H1 (cell line): ENCODE data around the gene RBM20.

Experiments
- POLR2A ChIP-seq, 2 experiments: IDR thresholded peaks; 1 replicate in 1 of 2; 2 replicates in 1 of 2; pipeline ENCODE4 v1.6.1; 2011; ENCODE audit warnings: low read depth in 2 of 2, low read length in 2 of 2, mild to moderate bottlenecking in 2 of 2; ENCODE audit errors: control extremely low read depth in 1 of 2
- RAD21 ChIP-seq, 2 experiments: IDR thresholded peaks in 1 of 2; conservative IDR thresholded peaks in 1 of 2; 2 replicates each; pipeline ENCODE4 v1.6.1; 2011; ENCODE audit warnings: low read depth in 2 of 2, low read length in 2 of 2, improper control_type of control experiment in 1 of 2, inconsistent platforms in 1 of 2, mild to moderate bottlenecking in 1 of 2, moderate library complexity in 1 of 2
- RXRA ChIP-seq: IDR thresholded peaks from 2 replicates; pipeline ENCODE4 v1.6.1; 2011; ENCODE audit warnings: low read depth, mild to moderate bottlenecking, low read length, moderate library complexity; ENCODE audit not compliant: insufficient read depth
- TCF12 ChIP-seq: IDR thresholded peaks from 2 replicates; pipeline ENCODE4 v1.6.1; 2011; ENCODE audit warnings: low read depth, mild to moderate bottlenecking, low read length
- TF ChIP-seq, protein P1 (sequence below), 3 experiments: IDR thresholded peaks; 1 replicate in 2 of 3; 2 replicates in 1 of 3; pipeline versions ENCODE4 v1.5.1 to v1.6.1; 2011; ENCODE audit warnings: low read length in 3 of 3, mild to moderate bottlenecking in 3 of 3, inconsistent platforms in 2 of 3, low read depth in 1 of 3, moderate library complexity in 1 of 3; ENCODE audit not compliant: insufficient read depth in 1 of 3; ENCODE audit errors: control extremely low read depth in 1 of 3

DNA sequence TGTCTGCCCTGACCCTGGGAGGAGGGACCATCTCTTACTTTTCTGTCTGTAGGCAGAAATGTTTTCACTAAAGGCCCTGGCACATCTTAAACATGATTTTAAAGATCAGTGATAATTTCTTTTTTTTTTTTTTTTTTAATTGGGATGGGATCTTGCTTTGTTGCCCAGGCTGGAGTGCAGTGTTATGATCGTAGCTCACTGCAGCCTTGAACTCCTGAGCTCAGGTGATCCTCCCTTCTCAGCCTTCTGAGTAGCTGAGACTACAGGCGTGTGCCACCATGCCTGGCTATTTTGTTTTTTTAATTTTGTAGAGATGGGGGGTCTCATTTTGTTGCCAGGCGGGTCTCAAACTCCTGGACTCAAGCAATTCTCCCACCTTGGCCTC, 65.3 kb downstream of the RBM20 start:
- TF ChIP-seq POLR2A (IDR thresholded peaks at IDR 0.05; ENCODE audit: control extremely low read depth in 1 of 2, low read depth in 2 of 2, low read length in 2 of 2) (no peak), RAD21 (IDR thresholded peaks at IDR 0.05 in 1 of 2, conservative IDR thresholded peaks at IDR 0.05 in 1 of 2; ENCODE audit: low read depth in 2 of 2, low read length in 2 of 2) (no peak), TCF12 (no peak), RXRA (no peak)
- TF ChIP-seq, protein P1, sequence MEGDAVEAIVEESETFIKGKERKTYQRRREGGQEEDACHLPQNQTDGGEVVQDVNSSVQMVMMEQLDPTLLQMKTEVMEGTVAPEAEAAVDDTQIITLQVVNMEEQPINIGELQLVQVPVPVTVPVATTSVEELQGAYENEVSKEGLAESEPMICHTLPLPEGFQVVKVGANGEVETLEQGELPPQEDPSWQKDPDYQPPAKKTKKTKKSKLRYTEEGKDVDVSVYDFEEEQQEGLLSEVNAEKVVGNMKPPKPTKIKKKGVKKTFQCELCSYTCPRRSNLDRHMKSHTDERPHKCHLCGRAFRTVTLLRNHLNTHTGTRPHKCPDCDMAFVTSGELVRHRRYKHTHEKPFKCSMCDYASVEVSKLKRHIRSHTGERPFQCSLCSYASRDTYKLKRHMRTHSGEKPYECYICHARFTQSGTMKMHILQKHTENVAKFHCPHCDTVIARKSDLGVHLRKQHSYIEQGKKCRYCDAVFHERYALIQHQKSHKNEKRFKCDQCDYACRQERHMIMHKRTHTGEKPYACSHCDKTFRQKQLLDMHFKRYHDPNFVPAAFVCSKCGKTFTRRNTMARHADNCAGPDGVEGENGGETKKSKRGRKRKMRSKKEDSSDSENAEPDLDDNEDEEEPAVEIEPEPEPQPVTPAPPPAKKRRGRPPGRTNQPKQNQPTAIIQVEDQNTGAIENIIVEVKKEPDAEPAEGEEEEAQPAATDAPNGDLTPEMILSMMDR (IDR thresholded peaks at IDR 0.05; ENCODE audit: control extremely low read depth in 1 of 3, insufficient read depth in 1 of 3, low read depth in 1 of 3, low read length in 3 of 3), result no peak
